K562 (cell line): ENCODE results near the gene SEMA6C. TPM values are rescaled to one million over a fixed set of nuclear protein-coding genes. Genes with fewer than 3 reads are reported as not detected.

Experiments
- ATAC-seq: fragments of 200-7000 bp; cut with Tn5 transposase; 3 replicates; pipeline ENCODE4 v1.9.1; 2020; ENCODE audit warnings: moderate library complexity
- BruUV-seq: library from RNA; stranded (reverse); fragments of 400-500 nt; replicated peaks from 2 replicates; lab custom pipeline; 2021; lab: Mats Ljungman, UMichigan
- CTCF ChIA-PET: fragments of 300-600 bp; formaldehyde crosslinking; extraction: SDS; loops from one replicate; lab custom pipeline; 2021; ENCODE audit warnings: low intra/inter-chr PET ratio; lab: Yijun Ruan, JAX
- POLR2A ChIA-PET: fragments of 300-600, 350-650 bp; sonication (Branson Sonifier 250); formaldehyde crosslinking; extraction: SDS; loops from one replicate; lab custom pipeline; 2021; ENCODE audit warnings: antibody characterized with exemption, inconsistent platforms; lab: Yijun Ruan, JAX
- DNase-seq, 4 experiments: peaks; one replicate each; pipeline versions ENCODE4 v3.0.0 to v3.0.0-alpha.2; 2011 to 2018; ENCODE audit warnings: low spot score in 3 of 4, mixed read lengths in 3 of 4; ENCODE audit errors: extremely low read depth in 1 of 4
- FAIRE-seq: peaks from 2 replicates; lab custom pipeline; 2011; peaks lifted over from hg19 to GRCh38; lab: Jason Lieb, UNC
- H2AFZ ChIP-seq: 2 replicates; pipeline ENCODE4 v1.6.0; 2011; ENCODE audit warnings: low read depth, low read length, control low read depth, inconsistent platforms
- H3K27ac ChIP-seq: fragments of 200-600 bp; 3 replicates; pipeline ENCODE4 v1.8.0; 2011; ENCODE audit warnings: low read depth, mild to moderate bottlenecking, control low read depth, inconsistent platforms, low read length, moderate library complexity, mixed read lengths; ENCODE audit errors: extremely low read depth
- H3K27me3 ChIP-seq, 2 experiments: fragments of 300-600 bp in 1 of 2; 2 replicates in 1 of 2; 3 replicates in 1 of 2; pipeline versions ENCODE4 v1.6.0 to v1.8.0; 2011; ENCODE audit warnings: inconsistent platforms in 2 of 2, low read length in 2 of 2, mild to moderate bottlenecking in 1 of 2, mixed read lengths in 1 of 2, moderate library complexity in 1 of 2; ENCODE audit not compliant: control insufficient read depth in 2 of 2, insufficient read depth in 2 of 2
- H3K36me3 ChIP-seq: fragments of 300-600 bp; 3 replicates; pipeline ENCODE4 v1.8.0; 2011; ENCODE audit warnings: mild to moderate bottlenecking, low read length, inconsistent platforms; ENCODE audit not compliant: control insufficient read depth, insufficient read depth
- H3K4me1 ChIP-seq, 2 experiments: fragments of 200-600 bp in 1 of 2; replicated peaks in 1 of 2; 2 replicates in 1 of 2; 3 replicates in 1 of 2; pipeline versions ENCODE4 v1.5.1 to v1.8.0; 2011; ENCODE audit warnings: inconsistent platforms in 2 of 2, low read length in 2 of 2, mild to moderate bottlenecking in 1 of 2, mixed read lengths in 1 of 2, moderate library complexity in 1 of 2; ENCODE audit not compliant: control insufficient read depth in 2 of 2, insufficient read depth in 2 of 2
- H3K4me2 ChIP-seq: 2 replicates; pipeline ENCODE4 v1.6.1; 2011; ENCODE audit warnings: low read length, control low read depth, inconsistent platforms, mixed read lengths; ENCODE audit not compliant: insufficient read depth
- H3K4me3 ChIP-seq: fragments of 200-600 bp; sonication (generic), shearing (Covaris generic); 2 replicates; pipeline ENCODE4 v1.5.1; 2016; ENCODE audit warnings: control low read depth, inconsistent platforms
- H3K79me2 ChIP-seq: fragments of 200-600 bp; 3 replicates; pipeline ENCODE4 v1.8.0; 2011; ENCODE audit warnings: low read length, inconsistent platforms; ENCODE audit not compliant: control insufficient read depth, insufficient read depth
- H3K9ac ChIP-seq, 2 experiments: 2 replicates each; pipeline versions ENCODE4 v1.6.0 to v1.6.1; 2011; ENCODE audit warnings: low read depth in 2 of 2, low read length in 2 of 2, control low read depth in 1 of 2, inconsistent platforms in 1 of 2, mild to moderate bottlenecking in 1 of 2, mixed read lengths in 1 of 2; ENCODE audit not compliant: insufficient read depth in 1 of 2
- H3K9me1 ChIP-seq: one replicate; pipeline ENCODE4 v1.6.0; 2011; ENCODE audit warnings: inconsistent platforms, mild to moderate bottlenecking, low read length, moderate library complexity; ENCODE audit not compliant: control insufficient read depth, insufficient read depth
- H3K9me3 ChIP-seq: replicated peaks from 2 replicates; pipeline ENCODE4 v1.5.1; 2011; ENCODE audit warnings: low read depth, low read length, inconsistent platforms; ENCODE audit not compliant: control insufficient read depth, insufficient read depth
- H4K20me1 ChIP-seq: replicated peaks from 2 replicates; pipeline ENCODE4 v1.6.1; 2011; ENCODE audit warnings: low read length, inconsistent platforms, mixed read lengths; ENCODE audit not compliant: control insufficient read depth, insufficient read depth
- DPF2 ChIP-seq: fragments of 450-650 bp; IDR thresholded peaks from 2 replicates; pipeline ENCODE4 v1.6.1; 2016
- ESRRB ChIP-seq: fragments of 250-450 bp; sonication (Bioruptor Pico); IDR thresholded peaks from 2 replicates; pipeline ENCODE4 v1.5.0; 2020; ENCODE audit warnings: mild to moderate bottlenecking, moderate library complexity, borderline replicate concordance
- ETS1 ChIP-seq: conservative IDR thresholded peaks from 2 replicates; pipeline ENCODE4 v1.6.1; 2011; ENCODE audit warnings: low read depth, mild to moderate bottlenecking, low read length; ENCODE audit not compliant: control insufficient read depth
- FIP1L1 ChIP-seq: fragments of 200-400 bp; formaldehyde crosslinking; IDR thresholded peaks from 2 replicates; pipeline ENCODE4 v1.6.1; 2018; ENCODE audit warnings: mild to moderate bottlenecking, low read depth, low read length; ENCODE audit not compliant: poor library complexity, severe bottlenecking
- JUNB ChIP-seq: fragments of 450-650 bp; formaldehyde crosslinking; conservative IDR thresholded peaks from 2 replicates; pipeline ENCODE4 v1.4.0; 2020; ENCODE audit warnings: mild to moderate bottlenecking
- KAT7 ChIP-seq: sonication (generic); formaldehyde crosslinking; IDR thresholded peaks from 2 replicates; pipeline ENCODE4 v1.8.0; 2022; ENCODE audit warnings: missing genetic modification reagents, mild to moderate bottlenecking, borderline replicate concordance
- MAZ ChIP-seq, 2 experiments: fragments of 450-650 bp in 1 of 2; sonication (generic) in 1 of 2; formaldehyde crosslinking; IDR thresholded peaks in 1 of 2; conservative IDR thresholded peaks in 1 of 2; 2 replicates each; pipeline versions ENCODE4 v1.4.0 to v1.5.0; 2020; ENCODE audit warnings: mild to moderate bottlenecking in 1 of 2, missing genetic modification reagents in 1 of 2
- MEF2D ChIP-seq: conservative IDR thresholded peaks from 2 replicates; pipeline ENCODE4 v1.6.1; 2016; ENCODE audit warnings: low read depth, missing genetic modification characterization, missing compliant biosample characterization
- PURB ChIP-seq: sonication (generic); formaldehyde crosslinking; IDR thresholded peaks from 2 replicates; pipeline ENCODE4 v1.9.0; 2021; ENCODE audit warnings: low read depth, mild to moderate bottlenecking, missing genetic modification reagents
- RBM22 ChIP-seq: fragments of 200-400 bp; formaldehyde crosslinking; IDR thresholded peaks from 2 replicates; pipeline ENCODE4 v1.6.1; 2018; ENCODE audit warnings: low read length, low read depth; ENCODE audit not compliant: poor library complexity, severe bottlenecking
- SLC30A9 ChIP-seq: fragments of 250-450 bp; sonication (Bioruptor Pico); IDR thresholded peaks from 2 replicates; pipeline ENCODE4 v1.8.0; 2022; ENCODE audit warnings: mild to moderate bottlenecking, moderate library complexity
- SNIP1 ChIP-seq: fragments of 450-650 bp; IDR thresholded peaks from 2 replicates; pipeline ENCODE4 v1.7.1; 2017; ENCODE audit warnings: low read depth, mild to moderate bottlenecking
- TEAD1 ChIP-seq, 2 experiments: fragments of 450-650 bp in 1 of 2; sonication (generic) in 1 of 2; formaldehyde crosslinking; IDR thresholded peaks; 2 replicates each; pipeline versions ENCODE4 v1.4.0 to v1.8.0; 2020 to 2022; ENCODE audit warnings: mild to moderate bottlenecking in 2 of 2, missing genetic modification reagents in 1 of 2
- ZNF239 ChIP-seq: fragments of 250-450 bp; sonication (Bioruptor Pico); IDR thresholded peaks from 2 replicates; pipeline ENCODE4 v1.4.0; 2020; ENCODE audit warnings: mild to moderate bottlenecking
- ZNF644 ChIP-seq: fragments of 200-800 bp; sonication (Bioruptor generic); IDR thresholded peaks from 2 replicates; pipeline ENCODE4 v1.6.1; 2016; ENCODE audit warnings: low read depth, missing genetic modification characterization, missing compliant biosample characterization
- ZNF75A ChIP-seq: fragments of 450-650 bp; formaldehyde crosslinking; IDR thresholded peaks from 2 replicates; pipeline ENCODE4 v1.4.0; 2020; ENCODE audit warnings: mild to moderate bottlenecking
- WGBS: fragments of 100-300 bp; shearing (Covaris generic); methylation state at CpG from one replicate; pipeline ENCODE4 v1.1.6; 2016; ENCODE audit warnings: low coverage, mixed read lengths; ENCODE audit not compliant: insufficient coverage; ENCODE audit errors: missing lambda C conversion rate; 5-methylcytosine and 5-hydroxymethylcytosine counted together
- in situ Hi-C: fragments of 300-500 bp; cut with MboI; formaldehyde crosslinking; loops from 4 replicates; pipeline ENCODE4 v1.15.0; 2018; ENCODE audit warnings: inconsistent platforms, mixed read lengths
- intact Hi-C: fragments of 100-400 bp; cut with micrococcal nuclease; formaldehyde crosslinking; loops from 2 replicates; pipeline ENCODE4 v1.14.2; 2022
- polyA plus RNA-seq, 8 experiments: library from polyadenylated mRNA; depleted of rRNA in 4 of 8; stranded (reverse) in 5 of 8; unstranded in 3 of 8; fragments of >200 nt; fragmentation: Nextera tagmentation in 2 of 8; fragmentation: Illumina TruSeq in 1 of 8; extraction: Ambion mirVana in 2 of 8; extraction: Trizol in 1 of 8; gene quantifications; 2 replicates each; pipeline versions ENCODE4 v1.2.1 to v1.2.3, GENCODE V29; 2011 to 2014; ENCODE audit warnings: inconsistent platforms in 1 of 8, missing spikeins in 1 of 8
- total RNA-seq, 7 experiments: library from RNA; depleted of rRNA in 6 of 7; stranded (reverse); fragments of >200 nt in 6 of 7; fragmentation: Illumina TruSeq in 2 of 7; extraction: Trizol in 2 of 7; gene quantifications; 2 replicates each; pipeline versions ENCODE4 v1.2.1 to v1.2.3, GENCODE V29; 2011 to 2021; ENCODE audit warnings: low replicate concordance in 1 of 7

Gene SEMA6C
- total and polyA plus RNA-seq, 9 of the 15 experiments (the other 6 are each of a cell fraction or from before 2014, with no cell fraction given), result 0.03 to 4.6 (median 0.95) TPM

GRCh38 chr1:151134991-151135390 is 11.4 kb downstream of the SEMA6C start:
- WGBS, result 47% methylated on average over 7 of the region's 7 CpGs
- ChIA-PET POLR2A (interaction anchor here (1.0 to 1.7 kb wide), 4 partner anchors 10 to 22 kb away, joined by 4 to 7 read pairs (median 6); partner anchors contain the start of gene TNFAIP8L2), CTCF (no interaction called here)
- no peaks in the 10 kb centered on the region for H3K79me2 ChIP-seq
- no peak overlapping the region for H3K4me2 ChIP-seq
- no TSS peak for BruUV-seq
- H4K20me1 ChIP-seq, result peaks cover 6% of the 10 kb centered on the region; the same call in 1 of the 2 replicates
- no peak for ATAC-seq
- H3K9me3 ChIP-seq, result no peaks in the 10 kb centered on the region
- no peak for DNase-seq
- no peaks in the 10 kb centered on the region for H3K9me1 ChIP-seq
- intact Hi-C loops (no loop called here), in situ Hi-C loops (no loop called here)
- no peak for TF ChIP-seq FIP1L1
- 0 out of 4 replicates have a peak overlapping the region, but pooled peaks of 1 of the 2 experiments have one; percentile 38 for H3K9ac ChIP-seq
- peaks cover 0 to 25% of the 10 kb centered on the region in 2 experiments; a peak in 2 of 5 replicates for H3K4me1 ChIP-seq
- no peak overlapping the region for H3K4me3 ChIP-seq
- no peaks in the 10 kb centered on the region for H3K36me3 ChIP-seq
- no peak overlapping the region for H3K27ac ChIP-seq
- no peak for FAIRE-seq
- H2AFZ ChIP-seq, result no peak overlapping the region
- no peaks in the 10 kb centered on the region; a peak in 1 of 5 replicates for H3K27me3 ChIP-seq

DNA sequence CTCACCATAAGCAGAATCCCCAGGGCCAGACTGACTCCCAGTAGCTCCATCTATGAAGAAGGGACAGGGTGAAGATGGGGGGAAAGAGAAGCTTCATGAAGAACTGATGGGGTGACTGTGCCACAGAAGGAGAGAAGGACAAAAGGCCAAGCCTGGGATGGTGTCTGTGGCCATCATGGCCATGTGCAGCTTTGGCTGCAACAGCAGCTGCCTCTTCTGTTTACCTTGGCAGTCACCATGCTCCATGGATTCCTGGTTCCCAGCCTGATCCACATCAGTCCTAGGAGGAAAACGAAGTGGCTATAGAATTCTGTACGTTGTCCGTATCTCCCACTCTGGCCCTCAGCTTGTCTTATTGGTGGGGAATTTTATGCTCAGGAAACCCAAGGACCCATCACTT is 12.0 kb downstream of the SEMA6C start:
- BruUV-seq, result no TSS peak
- TF ChIP-seq ZNF75A (no peak), PURB (CRISPR knock-in tag) (no peak), MAZ (CRISPR knock-in tag; conservative IDR thresholded peaks at IDR 0.05 in 1 of 2, IDR thresholded peaks at IDR 0.05 in 1 of 2) (no peak), TEAD1 (CRISPR knock-in tag; IDR thresholded peaks at IDR 0.05) (no peak), ZNF644 (tag) (no peak), JUNB (no peak), RBM22 (no peak), SNIP1 (no peak), ETS1 (no peak), SLC30A9 (CRISPR knock-in tag) (no peak), MEF2D (tag) (no peak), KAT7 (CRISPR knock-in tag) (no peak), DPF2 (no peak), ZNF239 (CRISPR knock-in tag) (no peak), ESRRB (CRISPR knock-in tag) (no peak)

More for the DNA sequence above, 12.0 kb downstream of the SEMA6C start:
- Histone ChIP-seq H3K4me3 (no peak overlapping the region), H3K4me1 (peaks cover 0 to 25% of the 10 kb centered on the region in 2 experiments; a peak in 2 of 5 replicates), H3K79me2 (no peaks in the 10 kb centered on the region), H4K20me1 (peaks cover 6% of the 10 kb centered on the region; the same call in 1 of the 2 replicates), H2AFZ (no peak overlapping the region), H3K27me3 (no peaks in the 10 kb centered on the region; a peak in 1 of 5 replicates), H3K4me2 (no peak overlapping the region), H3K36me3 (no peaks in the 10 kb centered on the region), H3K27ac (no peak overlapping the region), H3K9me1 (no peaks in the 10 kb centered on the region), H3K9me3 (no peaks in the 10 kb centered on the region), H3K9ac (no peak overlapping the region)
- intact Hi-C loops, result no loop called here
- FAIRE-seq, result no peak
- CTCF ChIA-PET, result no interaction called here
- POLR2A ChIA-PET, result interaction anchor here (1.4 to 1.7 kb wide), 2 partner anchors 11 to 23 kb away, joined by 7 read pairs; partner anchors contain the start of gene TNFAIP8L2
- ATAC-seq, result no peak
- DNase-seq, result peak in 1 of 4 experiments; percentile 6
- WGBS, result 53% methylated on average over 3 of the region's 3 CpGs
- in situ Hi-C loops, result no loop called here
